ENCODE results near the gene SV2C. TPM values are rescaled to one million over a fixed set of nuclear protein-coding genes. Genes with fewer than 3 reads are reported as not detected.

SV2C gene
- total and polyA plus RNA-seq, 4 donors, result under 0.01 to 0.04 (median 0.03) TPM; not detected in 1

DNA sequence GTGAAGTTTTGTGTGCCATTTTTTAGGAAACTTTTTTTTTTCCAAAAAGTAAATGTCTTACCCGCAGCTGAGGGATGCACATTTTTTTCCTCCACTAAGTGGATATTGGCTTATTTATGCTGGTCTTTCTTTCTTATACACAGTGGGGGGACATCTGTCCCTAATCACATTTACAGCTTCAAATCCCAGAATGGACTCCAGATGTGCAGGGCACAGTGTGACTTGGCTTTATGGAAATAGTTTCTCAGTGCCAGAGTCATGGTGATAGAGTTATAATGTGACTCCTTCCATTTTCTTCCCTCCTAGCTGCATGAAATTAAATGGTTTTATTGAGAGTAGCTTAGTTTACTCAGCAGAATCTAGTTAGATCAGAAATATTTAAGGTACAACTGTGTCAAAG, 66.5 kb downstream of the SV2C start:
- DNase-seq (ENCODE audit: low spot score), result no peak
- Histone ChIP-seq H3K9me3 (ENCODE audit: control insufficient read depth in 4 of 4, low read length in 3 of 4) (no peaks in the 10 kb centered on the region), H3K27ac (ENCODE audit: low read depth in 1 of 2, low read length in 2 of 2) (no peak overlapping the region), H3K4me1 (ENCODE audit: control insufficient read depth in 4 of 4, insufficient read depth in 4 of 4, low read length in 3 of 4) (no peaks in the 10 kb centered on the region), H3K4me3 (ENCODE audit: low read depth in 1 of 3, low read length in 3 of 3) (no peak overlapping the region), H3K9ac (ENCODE audit: low read depth in 1 of 2, low read length in 2 of 2) (no peak overlapping the region), H3K36me3 (ENCODE audit: control insufficient read depth in 4 of 4, insufficient read depth in 3 of 4, low read depth in 1 of 4, low read length in 3 of 4) (no peaks in the 10 kb centered on the region), H3K27me3 (ENCODE audit: control insufficient read depth in 4 of 4, insufficient read depth in 4 of 4, low read length in 3 of 4) (peaks cover 0 to 5% (median 0%) of the 10 kb centered on the region in 4 donors)
- WGBS, result 82% methylated on average over 1 of the region's 1 CpG
- TF ChIP-seq RAD21 (IDR thresholded peaks at IDR 0.05), result no peak

DNA sequence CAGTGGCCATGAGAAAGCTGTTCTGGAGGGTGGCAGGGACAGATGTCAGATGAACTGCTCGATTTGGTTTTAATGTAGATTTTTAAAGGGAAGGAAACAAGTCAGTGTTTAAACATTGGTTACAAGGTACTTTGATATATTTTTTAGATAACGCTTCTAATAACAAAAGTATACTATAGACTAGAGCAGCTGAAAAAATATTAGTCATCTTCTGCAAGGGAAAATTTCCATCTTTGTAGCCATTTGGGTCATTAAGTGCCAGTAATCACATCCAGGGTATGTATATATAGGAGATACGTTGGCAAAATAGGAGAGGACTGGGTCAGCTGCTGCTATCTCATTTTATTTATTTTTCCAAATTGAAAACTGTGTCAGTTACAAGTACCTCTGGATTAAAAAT, 69.0 kb downstream of the SV2C start:
- no peaks in the 10 kb centered on the region for H3K36me3 ChIP-seq (ENCODE audit: control insufficient read depth in 4 of 4, insufficient read depth in 3 of 4, low read depth in 1 of 4, low read length in 3 of 4)
- DNase-seq (ENCODE audit: low spot score), result no peak
- H3K27me3 ChIP-seq (ENCODE audit: control insufficient read depth in 4 of 4, insufficient read depth in 4 of 4, low read length in 3 of 4), result peaks cover 0 to 8% (median under 1%) of the 10 kb centered on the region in 4 donors
- H3K9ac ChIP-seq (ENCODE audit: low read depth in 1 of 2, low read length in 2 of 2), result no peak overlapping the region
- peaks cover 0 to 5% (median 0%) of the 10 kb centered on the region in 4 donors for H3K9me3 ChIP-seq (ENCODE audit: control insufficient read depth in 4 of 4, low read length in 3 of 4)
- no peak overlapping the region for H3K27ac ChIP-seq (ENCODE audit: low read depth in 1 of 2, low read length in 2 of 2)
- 81% methylated on average over 3 of the region's 3 CpGs for WGBS
- TF ChIP-seq TAF1 (conservative IDR thresholded peaks at IDR 0.05) (no peak), GABPA (IDR thresholded peaks at IDR 0.05 in 1 of 2, conservative IDR thresholded peaks at IDR 0.05 in 1 of 2) (no peak), HNF4A (conservative IDR thresholded peaks at IDR 0.05) (no peak), RXRA (IDR thresholded peaks at IDR 0.05) (no peak)
- TF ChIP-seq, protein P1, sequence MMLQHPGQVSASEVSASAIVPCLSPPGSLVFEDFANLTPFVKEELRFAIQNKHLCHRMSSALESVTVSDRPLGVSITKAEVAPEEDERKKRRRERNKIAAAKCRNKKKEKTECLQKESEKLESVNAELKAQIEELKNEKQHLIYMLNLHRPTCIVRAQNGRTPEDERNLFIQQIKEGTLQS (IDR thresholded peaks at IDR 0.05), result no peak
- TF ChIP-seq, protein P2, sequence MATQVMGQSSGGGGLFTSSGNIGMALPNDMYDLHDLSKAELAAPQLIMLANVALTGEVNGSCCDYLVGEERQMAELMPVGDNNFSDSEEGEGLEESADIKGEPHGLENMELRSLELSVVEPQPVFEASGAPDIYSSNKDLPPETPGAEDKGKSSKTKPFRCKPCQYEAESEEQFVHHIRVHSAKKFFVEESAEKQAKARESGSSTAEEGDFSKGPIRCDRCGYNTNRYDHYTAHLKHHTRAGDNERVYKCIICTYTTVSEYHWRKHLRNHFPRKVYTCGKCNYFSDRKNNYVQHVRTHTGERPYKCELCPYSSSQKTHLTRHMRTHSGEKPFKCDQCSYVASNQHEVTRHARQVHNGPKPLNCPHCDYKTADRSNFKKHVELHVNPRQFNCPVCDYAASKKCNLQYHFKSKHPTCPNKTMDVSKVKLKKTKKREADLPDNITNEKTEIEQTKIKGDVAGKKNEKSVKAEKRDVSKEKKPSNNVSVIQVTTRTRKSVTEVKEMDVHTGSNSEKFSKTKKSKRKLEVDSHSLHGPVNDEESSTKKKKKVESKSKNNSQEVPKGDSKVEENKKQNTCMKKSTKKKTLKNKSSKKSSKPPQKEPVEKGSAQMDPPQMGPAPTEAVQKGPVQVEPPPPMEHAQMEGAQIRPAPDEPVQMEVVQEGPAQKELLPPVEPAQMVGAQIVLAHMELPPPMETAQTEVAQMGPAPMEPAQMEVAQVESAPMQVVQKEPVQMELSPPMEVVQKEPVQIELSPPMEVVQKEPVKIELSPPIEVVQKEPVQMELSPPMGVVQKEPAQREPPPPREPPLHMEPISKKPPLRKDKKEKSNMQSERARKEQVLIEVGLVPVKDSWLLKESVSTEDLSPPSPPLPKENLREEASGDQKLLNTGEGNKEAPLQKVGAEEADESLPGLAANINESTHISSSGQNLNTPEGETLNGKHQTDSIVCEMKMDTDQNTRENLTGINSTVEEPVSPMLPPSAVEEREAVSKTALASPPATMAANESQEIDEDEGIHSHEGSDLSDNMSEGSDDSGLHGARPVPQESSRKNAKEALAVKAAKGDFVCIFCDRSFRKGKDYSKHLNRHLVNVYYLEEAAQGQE (IDR thresholded peaks at IDR 0.05), result no peak
- H3K4me1 ChIP-seq (ENCODE audit: control insufficient read depth in 4 of 4, insufficient read depth in 4 of 4, low read length in 3 of 4), result no peaks in the 10 kb centered on the region
- no peak overlapping the region for H3K4me3 ChIP-seq (ENCODE audit: low read depth in 1 of 3, low read length in 3 of 3)

DNA sequence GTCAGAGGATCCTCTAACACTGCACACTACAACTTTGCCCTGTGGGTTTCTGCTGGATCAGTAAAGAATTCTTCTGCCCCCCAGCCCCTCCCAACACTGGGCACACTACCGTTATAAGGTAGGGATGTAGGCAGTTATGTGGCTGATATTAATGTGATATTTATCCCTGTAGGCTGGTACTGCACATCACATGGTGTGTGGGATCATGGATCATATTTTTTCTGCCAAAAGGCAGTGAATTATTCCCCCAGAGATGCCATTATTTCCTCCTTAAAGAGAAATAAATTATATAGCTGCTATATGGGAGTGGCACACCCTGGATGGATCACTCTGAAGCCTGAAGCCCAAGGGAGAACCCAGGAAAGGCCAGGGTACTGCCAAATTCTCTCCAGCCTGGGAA, 69.5 kb downstream of the SV2C start:
- no peaks in the 10 kb centered on the region for H3K36me3 ChIP-seq (ENCODE audit: control insufficient read depth in 4 of 4, insufficient read depth in 3 of 4, low read depth in 1 of 4, low read length in 3 of 4)

More for the DNA sequence above, 69.5 kb downstream of the SV2C start:
- Histone ChIP-seq H3K9ac (ENCODE audit: low read depth in 1 of 2, low read length in 2 of 2) (no peak overlapping the region), H3K9me3 (ENCODE audit: control insufficient read depth in 4 of 4, low read length in 3 of 4) (peaks cover 0 to 5% (median 0%) of the 10 kb centered on the region in 4 donors), H3K27ac (ENCODE audit: low read depth in 1 of 2, low read length in 2 of 2) (no peak overlapping the region), H3K27me3 (ENCODE audit: control insufficient read depth in 4 of 4, insufficient read depth in 4 of 4, low read length in 3 of 4) (peaks cover 0 to 8% (median under 1%) of the 10 kb centered on the region in 4 donors), H3K4me1 (ENCODE audit: control insufficient read depth in 4 of 4, insufficient read depth in 4 of 4, low read length in 3 of 4) (no peaks in the 10 kb centered on the region), H3K4me3 (ENCODE audit: low read depth in 1 of 3, low read length in 3 of 3) (no peak overlapping the region)
- 77% methylated on average over 1 of the region's 1 CpG for WGBS
- TF ChIP-seq HNF4A (conservative IDR thresholded peaks at IDR 0.05) (no peak), RXRA (IDR thresholded peaks at IDR 0.05) (no peak), TAF1 (conservative IDR thresholded peaks at IDR 0.05) (no peak), JUND (IDR thresholded peaks at IDR 0.05) (no peak), EGR1 (IDR thresholded peaks at IDR 0.05; ENCODE audit: low read depth in 2 of 2) (no peak), SP1 (IDR thresholded peaks at IDR 0.05) (no peak)
- TF ChIP-seq, protein P3, sequence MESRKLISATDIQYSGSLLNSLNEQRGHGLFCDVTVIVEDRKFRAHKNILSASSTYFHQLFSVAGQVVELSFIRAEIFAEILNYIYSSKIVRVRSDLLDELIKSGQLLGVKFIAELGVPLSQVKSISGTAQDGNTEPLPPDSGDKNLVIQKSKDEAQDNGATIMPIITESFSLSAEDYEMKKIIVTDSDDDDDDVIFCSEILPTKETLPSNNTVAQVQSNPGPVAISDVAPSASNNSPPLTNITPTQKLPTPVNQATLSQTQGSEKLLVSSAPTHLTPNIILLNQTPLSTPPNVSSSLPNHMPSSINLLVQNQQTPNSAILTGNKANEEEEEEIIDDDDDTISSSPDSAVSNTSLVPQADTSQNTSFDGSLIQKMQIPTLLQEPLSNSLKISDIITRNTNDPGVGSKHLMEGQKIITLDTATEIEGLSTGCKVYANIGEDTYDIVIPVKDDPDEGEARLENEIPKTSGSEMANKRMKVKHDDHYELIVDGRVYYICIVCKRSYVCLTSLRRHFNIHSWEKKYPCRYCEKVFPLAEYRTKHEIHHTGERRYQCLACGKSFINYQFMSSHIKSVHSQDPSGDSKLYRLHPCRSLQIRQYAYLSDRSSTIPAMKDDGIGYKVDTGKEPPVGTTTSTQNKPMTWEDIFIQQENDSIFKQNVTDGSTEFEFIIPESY (IDR thresholded peaks at IDR 0.05), result no peak
- TF ChIP-seq, protein P1 (IDR thresholded peaks at IDR 0.05), result no peak
- TF ChIP-seq, protein P4, sequence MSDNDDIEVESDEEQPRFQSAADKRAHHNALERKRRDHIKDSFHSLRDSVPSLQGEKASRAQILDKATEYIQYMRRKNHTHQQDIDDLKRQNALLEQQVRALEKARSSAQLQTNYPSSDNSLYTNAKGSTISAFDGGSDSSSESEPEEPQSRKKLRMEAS (IDR thresholded peaks at IDR 0.05), result no peak
- DNase-seq (ENCODE audit: low spot score), result no peak

All from liver (tissue), 9 donors.